HEK293T (cell line): ENCODE results near the gene SLK.

Experiments used
- BHLHE40 ChIP-seq: fragments of 450-650 bp; IDR thresholded peaks from 2 replicates; pipeline ENCODE4 v1.6.1; 2016; ENCODE audit warnings: mild to moderate bottlenecking, moderate library complexity, borderline replicate concordance
- CTBP1 ChIP-seq: fragments of 450-650 bp; IDR thresholded peaks from 2 replicates; pipeline ENCODE4 v1.6.1; 2016; ENCODE audit warnings: borderline replicate concordance
- ELF4 ChIP-seq: fragments of 450-650 bp; IDR thresholded peaks from 2 replicates; pipeline ENCODE4 v1.6.1; 2017; ENCODE audit warnings: antibody characterized with exemption
- FOXA1 ChIP-seq: fragments of 450-650 bp; IDR thresholded peaks from 2 replicates; pipeline ENCODE4 v1.6.1; 2016; ENCODE audit warnings: mild to moderate bottlenecking
- FOXK2 ChIP-seq: fragments of 450-650 bp; IDR thresholded peaks from 2 replicates; pipeline ENCODE4 v1.6.1; 2016; ENCODE audit warnings: mild to moderate bottlenecking
- FOXM1 ChIP-seq: fragments of 450-650 bp; IDR thresholded peaks from 2 replicates; pipeline ENCODE4 v1.6.1; 2017; ENCODE audit warnings: mild to moderate bottlenecking, borderline replicate concordance
- L3MBTL2 ChIP-seq: fragments of 450-650 bp; conservative IDR thresholded peaks from 2 replicates; pipeline ENCODE4 v1.6.1; 2016; ENCODE audit warnings: mild to moderate bottlenecking
- NFRKB ChIP-seq: fragments of 450-650 bp; IDR thresholded peaks from 2 replicates; pipeline ENCODE4 v1.6.1; 2016; ENCODE audit warnings: mild to moderate bottlenecking, moderate library complexity
- PKNOX1 ChIP-seq: fragments of 450-650 bp; IDR thresholded peaks from 2 replicates; pipeline ENCODE4 v1.6.1; 2016
- SP1 ChIP-seq: fragments of 450-650 bp; IDR thresholded peaks from 2 replicates; pipeline ENCODE4 v1.6.1; 2017
- SUZ12 ChIP-seq: fragments of 450-650 bp; IDR thresholded peaks from 2 replicates; pipeline ENCODE4 v1.6.1; 2016; ENCODE audit warnings: mild to moderate bottlenecking
- TARDBP ChIP-seq: fragments of 450-650 bp; IDR thresholded peaks from 2 replicates; pipeline ENCODE4 v1.6.1; 2016
- ZNF384 ChIP-seq: fragments of 450-650 bp; IDR thresholded peaks from 2 replicates; pipeline ENCODE4 v1.6.1; 2016

GRCh38 chr10:103990121-103990520 lies 23.2 kb downstream of the SLK start:
- no peak for TF ChIP-seq SP1
- no peak for TF ChIP-seq CTBP1
- TF ChIP-seq FOXK2: no peak
- no peak for TF ChIP-seq BHLHE40
- TF ChIP-seq ZNF384: no peak
- TF ChIP-seq ELF4: no peak
- no peak for TF ChIP-seq FOXA1
- TF ChIP-seq PKNOX1: no peak
- no peak for TF ChIP-seq SUZ12
- no peak for TF ChIP-seq TARDBP
- TF ChIP-seq FOXM1: no peak
- no peak for TF ChIP-seq L3MBTL2
- TF ChIP-seq NFRKB: no peak
